Mammary epithelial cell (primary cell): Measurements from ENCODE around the gene GUCA1C.

Experiments
- CTCF ChIP-seq, 2 donors: IDR thresholded peaks in 1 of 2; conservative IDR thresholded peaks in 1 of 2; 2 replicates each; pipeline ENCODE4 v1.5.1; 2011 to 2012; ENCODE audit warnings: inconsistent platforms in 2 of 2, low read length in 2 of 2, mild to moderate bottlenecking in 2 of 2, control low read depth in 1 of 2, low read depth in 1 of 2; ENCODE audit not compliant: insufficient read depth in 1 of 2; ENCODE audit errors: extremely low read depth in 1 of 2
- EZH2 ChIP-seq: IDR thresholded peaks from 2 replicates; pipeline ENCODE4 v1.6.1; 2012; ENCODE audit warnings: low read length, inconsistent platforms, borderline replicate concordance

- TF ChIP-seq CTCF (conservative IDR thresholded peaks at IDR 0.05 in 1 of 2, IDR thresholded peaks at IDR 0.05 in 1 of 2; ENCODE audit: extremely low read depth in 1 of 2, insufficient read depth in 1 of 2, low read depth in 1 of 2, low read length in 2 of 2) (no peak), EZH2 (no peak)
Observed at GRCh38 chr3:108877901-108878300, 75.8 kb downstream of the GUCA1C start.
